GM04504 (cell line): ENCODE data around the gene TMEFF1.
A peak's percentile ranks its signal among the peaks of the same experiment; 100 is the strongest.
"Not testable (repeated sequence)": the region's sequence is repeated elsewhere in the genome, so short reads cannot be mapped to it uniquely, and the experiment has no call there.

ENCODE experiments used
- DNase-seq: peaks from one replicate; pipeline ENCODE4 v3.0.0-alpha.2; 2012; ENCODE audit warnings: low read depth

Gene TMEFF1

DNA sequence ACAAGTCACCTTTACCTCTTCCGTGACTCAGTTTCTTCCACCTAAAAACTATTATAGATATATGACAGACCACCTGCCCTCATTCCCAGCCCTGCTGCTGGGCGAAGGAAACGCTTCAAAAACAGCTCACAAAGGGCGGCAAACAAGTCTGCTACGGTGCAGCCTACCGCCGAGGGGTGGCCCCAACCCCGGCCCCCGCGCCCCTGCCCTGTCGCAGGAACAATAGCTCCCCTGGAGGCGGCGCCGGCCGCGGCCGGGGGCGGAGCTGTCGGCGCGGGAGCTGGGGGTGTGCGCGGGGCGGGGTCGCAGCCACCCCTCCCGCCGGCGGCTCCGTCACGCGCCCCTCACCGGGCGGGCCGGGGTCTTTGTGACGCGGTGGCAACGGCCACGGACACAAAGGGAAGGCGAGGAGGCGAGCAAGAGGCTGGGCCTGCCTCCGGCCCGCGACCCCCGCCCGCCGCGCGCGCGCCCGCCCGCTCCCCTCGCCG is at the start of gene TMEFF1:
Gene TMEFF1 (plus strand): TSS at position 362 of the 488 bp plus-strand sequence. CDS start 396 bp downstream, outside the sequence.
- DNase-seq: no peak

DNA sequence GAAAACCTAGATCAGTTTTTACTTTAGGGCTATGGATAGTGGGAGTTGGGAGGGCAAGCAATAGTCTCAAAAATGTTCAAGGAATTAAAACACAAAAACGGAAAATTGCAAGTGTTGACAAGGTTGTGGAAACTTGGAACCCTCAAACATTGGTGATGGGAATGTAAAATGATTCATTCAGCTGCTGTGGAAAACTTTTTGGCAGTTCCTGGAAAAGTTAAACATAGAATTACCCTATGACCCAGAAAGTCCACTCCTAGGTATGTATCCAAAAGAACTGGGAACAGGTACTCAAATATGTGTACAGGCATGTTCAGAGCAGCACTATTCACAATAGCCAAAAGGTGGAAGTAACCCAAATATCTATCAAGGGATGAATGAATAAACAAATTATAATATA is 47.2 kb upstream of the TMEFF1 start:
- no peak for DNase-seq

GRCh38 chr9:100426189-100426529 is 46.8 kb upstream of the TMEFF1 start:
- no peak for DNase-seq

GRCh38 chr9:100426530-100427365 is 46.2 kb upstream of the TMEFF1 start, which contains the start of gene MSANTD3:
MSANTD3 (plus strand) TSS chr9:100427143; CDS start chr9:100441939, 14,796 bp downstream.
- no peak for DNase-seq

- no peak for DNase-seq
These were observed 45.3 kb upstream of the TMEFF1 start for GRCh38 chr9:100427366-100428263.

DNA sequence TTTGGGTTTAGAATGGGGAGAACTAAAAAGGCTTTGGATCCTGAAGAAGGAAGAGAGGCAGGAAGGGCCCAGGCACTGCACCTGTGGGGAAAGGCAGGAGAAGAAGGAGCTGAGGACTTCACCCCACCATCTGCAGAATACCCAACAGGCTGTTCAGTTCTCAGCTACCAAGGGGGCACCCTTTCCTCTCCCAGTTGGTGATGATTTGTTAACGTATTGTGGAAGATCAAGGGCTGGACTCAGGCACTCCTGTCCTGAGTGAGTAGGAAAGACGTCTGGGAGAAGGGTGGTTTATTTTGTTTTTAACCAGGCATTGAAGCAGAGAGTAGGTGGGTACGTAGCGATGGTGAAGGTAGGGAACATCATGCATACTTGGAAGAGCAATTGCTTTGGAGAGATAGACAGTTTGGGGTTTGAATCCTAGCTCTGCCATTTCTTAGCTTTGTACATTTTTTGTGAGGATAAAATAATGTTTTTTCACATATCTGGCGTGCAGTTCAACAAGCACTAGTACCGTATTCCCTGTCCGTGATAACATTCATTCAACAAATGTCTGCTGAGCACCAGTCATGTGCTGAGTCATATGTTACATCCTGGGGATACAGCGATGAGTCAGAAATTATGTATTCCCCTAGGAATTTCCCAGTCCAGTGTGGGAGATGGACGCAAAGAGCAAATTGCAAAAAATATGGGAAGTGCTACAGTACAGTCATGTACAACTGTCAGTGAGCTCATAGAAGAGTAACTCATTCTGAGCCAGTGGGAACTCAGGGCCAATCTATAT is 43.9 kb upstream of the TMEFF1 start:
- peak; percentile 98 for DNase-seq

- no peak for DNase-seq
These were observed 42.5 kb upstream of the TMEFF1 start for GRCh38 chr9:100430286-100430940.

DNA sequence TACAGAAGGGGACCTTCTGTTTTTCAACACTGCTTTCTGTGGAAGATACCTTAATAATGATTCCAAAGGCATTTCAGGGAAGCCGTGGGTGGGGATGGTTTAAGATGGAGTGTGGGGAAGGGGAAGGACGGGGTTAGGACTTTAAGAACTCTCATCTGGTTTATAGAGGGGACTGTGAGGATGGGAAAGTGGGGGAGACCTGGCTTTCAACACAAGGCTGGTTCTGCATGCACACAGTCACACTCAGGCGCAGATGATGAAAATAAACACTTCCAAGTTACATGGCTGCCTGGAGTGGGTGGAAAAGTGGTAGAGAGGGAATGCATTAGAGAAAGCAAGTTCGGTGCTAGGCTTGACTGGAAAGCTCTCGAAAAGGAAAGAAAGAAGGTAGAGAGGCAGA is 41.1 kb upstream of the TMEFF1 start:
- DNase-seq: no peak

GRCh38 chr9:100432736-100433135 is 40.2 kb upstream of the TMEFF1 start:
- DNase-seq: no peak

DNA sequence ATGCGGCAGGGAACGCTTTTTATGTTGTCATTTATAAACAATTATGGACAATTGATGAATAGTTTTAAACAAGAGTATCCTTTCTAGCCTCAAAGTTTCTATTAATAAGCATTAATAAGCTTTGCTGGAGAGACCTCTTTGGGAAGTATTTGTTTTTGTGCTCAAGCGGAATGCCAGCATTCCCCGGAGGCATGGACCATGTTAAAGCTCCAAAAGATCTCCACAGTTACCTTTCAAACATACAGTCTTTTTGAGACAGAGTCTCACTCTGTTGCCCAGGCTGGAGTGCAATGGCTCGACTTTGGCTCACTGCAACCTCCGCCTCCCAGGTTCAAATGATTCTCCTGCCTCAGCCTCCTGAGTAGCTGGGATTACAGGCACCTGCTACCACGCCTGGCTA is 36.4 kb upstream of the TMEFF1 start:
- DNase-seq: no peak

DNA sequence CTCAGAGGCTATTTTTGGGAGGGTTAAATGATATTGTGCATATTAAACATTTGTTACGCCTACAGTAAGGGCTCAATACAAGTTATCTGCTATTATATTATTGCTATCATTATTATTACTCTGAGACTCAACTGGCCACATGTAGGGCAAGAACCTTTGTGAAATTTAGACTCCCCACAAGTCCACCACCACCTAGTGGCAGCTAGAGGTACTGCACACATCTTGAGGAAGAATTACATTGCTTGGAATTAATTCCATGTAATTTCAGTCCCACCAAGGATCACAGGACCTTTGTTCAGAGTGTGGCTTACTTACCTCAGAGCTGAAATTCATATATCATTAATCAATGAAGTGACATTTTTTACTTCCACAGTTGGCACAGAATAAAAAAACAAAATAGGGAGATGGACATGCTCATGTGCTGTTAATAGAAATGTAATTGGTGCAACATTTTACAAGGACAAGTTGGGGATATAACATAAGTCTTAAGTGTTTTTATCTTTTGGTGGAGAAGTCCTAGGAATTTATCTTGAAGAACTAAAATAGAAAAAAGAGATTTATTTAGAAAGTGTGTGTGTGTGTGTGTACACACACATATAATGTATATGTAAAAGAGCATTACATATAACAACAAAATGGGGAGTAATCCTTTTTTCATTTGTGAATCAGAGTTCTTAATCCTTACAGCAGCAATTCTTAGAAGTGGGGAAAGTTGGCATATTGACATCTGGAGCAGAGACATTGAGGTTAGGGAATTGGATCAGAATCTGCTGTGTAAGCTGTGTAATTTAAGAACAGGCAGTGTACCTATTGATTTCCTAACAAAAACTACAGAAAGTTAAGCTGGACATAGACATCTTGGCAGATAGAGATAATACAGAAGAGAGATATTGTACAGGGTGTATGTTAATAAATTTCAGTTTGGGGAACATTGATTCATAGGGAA is 34.8 kb upstream of the TMEFF1 start:
- no peak for DNase-seq

GRCh38 chr9:100440071-100440470 is 32.9 kb upstream of the TMEFF1 start:
- no peak for DNase-seq

DNA sequence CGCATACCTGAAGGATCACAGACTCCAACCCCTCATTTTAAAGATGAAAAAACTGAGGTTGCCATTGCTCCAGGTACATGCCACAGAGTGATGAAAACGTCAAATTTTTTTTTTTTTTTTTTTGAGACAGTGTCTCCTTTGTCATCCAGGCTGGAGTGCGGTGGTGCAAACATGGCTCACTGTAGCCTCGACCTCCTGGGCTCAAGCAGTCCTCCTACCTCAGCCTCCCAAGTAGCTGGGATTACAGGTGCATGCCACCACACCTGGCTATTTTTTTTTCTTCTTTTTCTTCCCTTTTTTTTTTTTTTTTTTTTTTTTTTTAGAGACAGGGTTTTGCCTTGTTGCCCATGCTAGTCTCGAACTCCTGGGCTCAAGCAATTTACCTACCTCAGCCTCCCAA is 32.5 kb upstream of the TMEFF1 start:
- DNase-seq: not testable (repeated sequence)

- no peak for DNase-seq
These were observed 31.0 kb upstream of the TMEFF1 start for GRCh38 chr9:100441911-100442361.

- no peak for DNase-seq
These were observed 28.9 kb upstream of the TMEFF1 start for GRCh38 chr9:100443781-100444768.

GRCh38 chr9:100445161-100445902 is 27.6 kb upstream of the TMEFF1 start:
- DNase-seq: no peak

GRCh38 chr9:100445903-100446549 is 26.9 kb upstream of the TMEFF1 start:
- DNase-seq: no peak

GRCh38 chr9:100447041-100447440 is 25.9 kb upstream of the TMEFF1 start:
- DNase-seq: no peak
